ENCODE measurements around the gene MACROD2.

MACROD2 gene

DNA sequence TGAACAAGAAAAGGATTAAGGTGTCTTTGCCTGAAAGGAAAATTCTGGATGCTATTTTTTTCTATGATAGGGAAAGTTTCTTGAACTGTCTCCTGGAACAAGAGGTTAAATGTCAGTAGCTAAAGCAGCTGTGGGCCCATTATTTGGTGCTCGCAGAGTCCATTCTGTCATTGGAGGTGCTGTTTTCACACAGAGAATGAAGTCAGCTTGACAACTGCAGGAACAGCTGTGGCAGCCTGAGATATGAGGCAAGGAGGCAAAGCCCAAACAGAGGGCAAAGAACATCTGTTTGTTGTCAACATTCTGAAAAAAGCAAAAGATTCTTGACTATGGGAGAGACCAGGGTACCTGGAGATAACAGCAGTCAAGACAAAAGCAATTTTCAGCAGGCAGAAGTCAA is 2029.8 kb downstream of the MACROD2 start:
- no peak for DNase-seq (ENCODE audit: low read depth)
- TF ChIP-seq, protein P1, sequence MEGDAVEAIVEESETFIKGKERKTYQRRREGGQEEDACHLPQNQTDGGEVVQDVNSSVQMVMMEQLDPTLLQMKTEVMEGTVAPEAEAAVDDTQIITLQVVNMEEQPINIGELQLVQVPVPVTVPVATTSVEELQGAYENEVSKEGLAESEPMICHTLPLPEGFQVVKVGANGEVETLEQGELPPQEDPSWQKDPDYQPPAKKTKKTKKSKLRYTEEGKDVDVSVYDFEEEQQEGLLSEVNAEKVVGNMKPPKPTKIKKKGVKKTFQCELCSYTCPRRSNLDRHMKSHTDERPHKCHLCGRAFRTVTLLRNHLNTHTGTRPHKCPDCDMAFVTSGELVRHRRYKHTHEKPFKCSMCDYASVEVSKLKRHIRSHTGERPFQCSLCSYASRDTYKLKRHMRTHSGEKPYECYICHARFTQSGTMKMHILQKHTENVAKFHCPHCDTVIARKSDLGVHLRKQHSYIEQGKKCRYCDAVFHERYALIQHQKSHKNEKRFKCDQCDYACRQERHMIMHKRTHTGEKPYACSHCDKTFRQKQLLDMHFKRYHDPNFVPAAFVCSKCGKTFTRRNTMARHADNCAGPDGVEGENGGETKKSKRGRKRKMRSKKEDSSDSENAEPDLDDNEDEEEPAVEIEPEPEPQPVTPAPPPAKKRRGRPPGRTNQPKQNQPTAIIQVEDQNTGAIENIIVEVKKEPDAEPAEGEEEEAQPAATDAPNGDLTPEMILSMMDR (conservative IDR thresholded peaks at IDR 0.05; ENCODE audit: low read length): no peak
- H3K4me3 ChIP-seq (ENCODE audit: low read length): no peak overlapping the region

DNA sequence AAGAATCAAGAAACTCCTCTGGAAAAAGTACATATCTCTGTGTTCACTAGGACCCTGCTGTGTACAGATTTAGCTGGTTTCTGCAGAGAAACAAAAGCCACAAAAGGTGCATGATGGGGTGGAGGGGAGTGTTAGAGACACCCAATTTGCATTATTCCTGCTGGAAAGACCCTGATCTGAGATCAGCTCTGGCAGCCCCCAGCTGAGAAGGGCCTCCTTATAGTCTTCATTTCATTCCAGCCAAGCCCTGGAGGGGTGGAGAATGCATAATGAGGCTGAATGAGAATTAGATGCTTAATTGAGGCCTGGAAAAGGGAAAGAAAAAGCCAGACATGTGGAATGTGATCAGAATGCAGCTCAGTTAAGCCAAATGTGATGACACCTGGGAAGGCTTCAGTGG is 2032.4 kb downstream of the MACROD2 start:
- no peak for DNase-seq (ENCODE audit: low read depth)
- H3K4me3 ChIP-seq (ENCODE audit: low read length): no peak overlapping the region
- TF ChIP-seq, protein P1 (conservative IDR thresholded peaks at IDR 0.05; ENCODE audit: low read length): no peak

DNA sequence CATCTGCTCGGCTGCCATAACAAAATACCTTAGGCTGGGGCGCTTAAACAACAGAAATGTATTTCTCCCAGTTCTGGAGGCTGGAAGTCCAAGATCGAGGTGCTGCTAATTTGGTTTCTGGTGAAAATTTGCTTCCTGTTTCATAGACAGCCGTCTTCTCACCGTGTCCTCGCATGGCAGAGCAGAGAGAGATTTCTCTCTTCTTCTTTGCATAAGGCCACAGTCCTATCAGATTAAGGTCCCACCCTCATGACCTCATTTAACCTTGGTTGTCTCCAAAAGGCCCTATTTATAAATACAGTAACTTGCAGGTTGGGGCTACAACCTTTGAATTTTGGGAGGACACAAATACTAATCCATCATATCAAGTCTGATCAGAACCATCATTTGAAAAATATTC is 2033.6 kb downstream of the MACROD2 start:
- no peak for DNase-seq (ENCODE audit: low read depth)
- no peak overlapping the region for H3K4me3 ChIP-seq (ENCODE audit: low read length)
- TF ChIP-seq, protein P1 (conservative IDR thresholded peaks at IDR 0.05; ENCODE audit: low read length): no peak

DNA sequence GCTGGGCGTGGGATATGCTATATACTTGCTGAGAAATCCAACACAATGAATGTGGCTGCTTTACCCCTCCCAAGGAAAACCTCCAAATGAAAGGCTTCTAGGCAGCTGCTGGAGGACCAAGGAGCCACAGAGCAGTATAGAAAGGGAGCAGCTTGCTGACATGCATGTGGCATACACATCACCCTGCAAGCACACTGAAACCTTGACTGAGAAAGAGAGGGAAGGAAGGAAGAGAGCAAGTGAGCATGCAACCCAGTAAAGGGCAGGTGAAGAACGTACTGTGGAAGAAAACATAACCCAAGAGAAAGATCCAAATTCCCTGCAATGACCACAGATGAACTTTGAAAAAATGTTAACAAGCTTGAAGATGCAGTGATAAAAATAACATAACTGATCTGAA is 2034.9 kb downstream of the MACROD2 start:
- DNase-seq (ENCODE audit: low read depth): no peak
- TF ChIP-seq, protein P1 (conservative IDR thresholded peaks at IDR 0.05; ENCODE audit: low read length): no peak
- no peak overlapping the region for H3K4me3 ChIP-seq (ENCODE audit: low read length)

DNA sequence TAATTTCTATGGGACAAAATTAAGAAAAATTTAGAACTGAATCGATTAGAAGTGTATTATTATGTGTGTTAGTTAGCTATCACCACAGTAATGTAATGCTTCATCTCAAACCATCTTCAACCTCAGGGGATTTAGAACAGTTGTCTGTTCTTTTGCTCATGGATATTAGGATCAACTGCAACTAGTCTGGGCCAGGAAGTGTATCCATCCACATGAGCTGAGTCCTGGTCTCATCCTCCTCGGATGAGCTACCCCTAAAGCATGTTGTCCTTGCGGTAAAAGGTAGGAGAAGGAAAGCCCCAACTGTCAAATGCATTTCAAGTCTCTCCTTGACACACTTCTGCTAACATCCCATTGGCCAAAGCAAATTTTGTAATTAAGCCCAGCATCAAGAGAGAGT is 2040.3 kb downstream of the MACROD2 start:
- H3K4me3 ChIP-seq (ENCODE audit: low read length): no peak overlapping the region
- TF ChIP-seq, protein P1 (conservative IDR thresholded peaks at IDR 0.05; ENCODE audit: low read length): no peak
- no peak for DNase-seq (ENCODE audit: low read depth)

DNA sequence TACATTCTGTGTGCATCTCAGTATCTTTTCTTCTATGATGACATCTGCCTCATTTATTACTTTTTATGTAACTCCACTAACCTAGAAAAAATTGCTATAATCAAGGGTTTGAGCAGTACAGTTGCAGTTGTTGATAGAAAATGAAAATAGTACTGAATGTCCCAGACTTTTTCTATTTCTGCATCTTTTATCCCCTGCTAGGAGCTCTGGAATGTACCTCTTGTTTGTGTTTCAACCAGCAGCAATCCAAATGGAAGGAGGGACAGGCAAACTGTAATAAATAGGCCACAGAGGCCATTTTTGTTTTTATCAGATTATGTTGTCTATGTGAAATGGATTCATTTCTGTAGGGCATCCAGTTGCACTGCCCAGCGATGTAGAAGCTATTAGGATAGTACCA is 2041.0 kb downstream of the MACROD2 start:
- TF ChIP-seq, protein P1 (conservative IDR thresholded peaks at IDR 0.05; ENCODE audit: low read length): no peak
- no peak overlapping the region for H3K4me3 ChIP-seq (ENCODE audit: low read length)
- DNase-seq (ENCODE audit: low read depth): no peak

DNA sequence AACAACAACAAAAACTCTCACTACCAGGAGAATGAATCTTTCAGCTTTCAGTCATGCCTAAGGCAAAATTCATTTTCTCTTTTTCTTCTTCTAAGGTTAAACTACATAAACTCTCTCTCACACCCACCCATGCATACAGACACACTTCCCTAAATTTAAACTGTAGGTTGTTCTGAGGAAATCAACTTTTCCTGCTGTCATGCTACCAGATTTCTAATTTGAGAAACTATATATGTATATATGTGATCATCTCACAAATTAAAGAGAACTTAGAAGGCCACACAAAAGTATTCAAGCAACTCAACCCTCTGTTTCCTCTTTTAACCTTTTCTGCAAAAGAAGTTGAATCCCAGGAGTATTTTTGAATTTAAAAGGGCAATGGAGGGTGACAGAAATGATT is 2045.4 kb downstream of the MACROD2 start:
- no peak for DNase-seq (ENCODE audit: low read depth)
- no peak overlapping the region for H3K4me3 ChIP-seq (ENCODE audit: low read length)
- TF ChIP-seq, protein P1 (conservative IDR thresholded peaks at IDR 0.05; ENCODE audit: low read length): no peak
